Measurements from ENCODE around the gene TEX261.
"Not testable (repeated sequence)": the region's sequence is repeated elsewhere in the genome, so short reads cannot be mapped to it uniquely, and the experiment has no call there.

The TEX261 gene

DNA sequence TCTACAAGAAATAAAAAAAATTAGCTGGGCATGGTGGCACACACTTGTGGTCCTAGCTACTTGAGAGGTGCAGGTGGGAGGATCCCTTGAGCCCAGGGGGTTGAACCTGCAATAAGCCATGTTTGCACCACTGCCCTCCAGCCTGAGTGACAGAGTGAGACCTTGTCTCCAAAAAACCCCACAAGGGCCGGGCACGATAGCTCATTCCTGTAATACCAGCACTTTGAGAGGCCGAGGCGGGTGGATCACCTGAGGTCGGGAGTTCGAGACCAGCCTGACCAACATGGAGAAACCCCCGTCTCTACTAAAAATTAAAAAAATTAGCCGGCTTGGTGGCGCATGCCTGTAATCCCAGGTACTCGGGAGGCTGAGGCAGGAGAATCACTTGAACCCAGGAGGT is 5.3 kb upstream of the TEX261 start:
- DNase-seq: not testable (repeated sequence)

DNA sequence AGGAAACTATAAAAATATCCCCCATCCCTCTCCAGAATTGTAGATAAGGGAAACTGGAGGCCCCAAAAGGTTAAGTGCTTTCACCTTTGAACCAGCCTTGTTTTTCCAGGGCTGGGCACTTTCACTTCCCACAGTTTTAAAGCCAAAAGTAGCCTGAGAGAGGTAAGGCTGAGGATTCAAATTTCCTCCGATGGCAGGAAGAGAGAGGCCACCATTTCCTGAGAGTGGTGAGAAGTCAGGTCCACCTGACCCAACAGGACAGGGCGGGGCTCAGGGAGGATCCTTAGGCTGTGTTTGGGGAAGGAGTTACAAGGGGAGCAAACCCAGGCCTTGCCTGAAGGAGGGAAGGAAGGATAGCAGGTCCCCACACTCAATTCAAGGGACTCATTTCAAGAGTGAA is 4.7 kb upstream of the TEX261 start:
- no peak for DNase-seq

DNA sequence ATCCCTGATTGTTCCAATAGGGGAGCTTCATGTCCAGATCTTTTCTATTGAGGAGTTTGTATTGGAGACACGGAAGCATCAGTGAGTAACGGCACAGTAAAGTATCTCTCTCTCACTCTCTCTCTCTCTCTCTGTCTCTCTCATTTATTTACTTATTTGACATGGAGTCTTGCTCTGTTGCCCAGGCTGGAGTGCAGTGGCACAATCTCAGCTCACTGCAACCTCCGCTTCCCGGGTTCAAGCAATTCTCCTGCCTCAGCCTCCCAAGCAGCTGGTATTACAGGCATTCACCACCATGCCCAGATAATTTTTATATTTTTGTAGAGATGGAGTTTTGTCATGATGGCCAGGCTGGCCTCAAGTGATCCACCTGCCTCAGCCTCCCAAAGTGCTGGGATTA is 4.2 kb upstream of the TEX261 start:
- not testable (repeated sequence) for DNase-seq

DNA sequence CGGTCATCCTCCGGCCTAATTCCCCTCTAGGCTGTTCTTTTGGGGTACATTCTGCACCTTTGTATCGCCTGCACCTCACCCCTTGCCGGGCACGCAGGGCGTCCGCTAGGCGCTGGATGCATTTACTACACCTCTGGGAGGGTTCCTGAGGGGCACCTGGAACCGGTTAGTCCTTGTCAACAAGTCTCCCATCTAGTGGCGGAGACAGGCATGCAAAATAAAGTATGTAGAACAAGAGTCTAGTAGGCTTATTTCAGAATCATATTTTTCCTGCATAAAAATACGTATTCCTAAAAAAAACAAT is 705 bp upstream of the TEX261 start:
- DNase-seq: peak; percentile 60 to 69

DNA sequence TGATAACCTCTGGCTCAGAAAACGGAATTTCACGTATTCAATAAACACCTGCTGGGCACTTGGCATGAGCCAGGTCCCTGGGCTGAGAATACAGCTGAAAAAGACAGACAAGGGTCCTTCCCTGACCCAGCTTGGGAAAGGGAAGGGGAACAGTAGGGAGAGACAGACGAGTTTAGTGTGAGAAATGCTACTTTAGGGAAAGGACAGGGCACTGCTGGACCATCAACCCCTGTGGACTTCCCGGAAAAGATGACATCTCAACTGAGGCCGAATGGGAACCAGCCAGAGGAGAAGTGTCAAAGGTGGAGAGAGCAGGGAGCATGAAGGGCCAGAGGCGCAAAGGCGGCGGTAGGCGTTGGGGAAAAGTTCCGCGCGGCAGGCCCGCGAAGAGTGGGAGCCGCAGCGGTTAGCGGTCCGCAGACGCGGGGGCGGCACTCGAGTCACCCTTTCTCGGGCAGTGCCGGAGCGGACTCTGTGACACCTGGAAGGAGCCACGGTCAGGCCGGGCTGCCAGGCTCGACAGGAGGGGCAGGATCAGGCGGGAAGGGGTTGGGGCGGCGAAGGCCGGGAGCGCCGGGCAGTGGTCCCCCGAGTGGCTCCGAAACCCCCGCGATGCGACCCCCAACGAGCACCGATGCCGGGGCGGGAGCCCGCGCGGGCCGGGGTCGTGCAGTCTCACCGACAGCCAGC is 519 bp downstream of the TEX261 start:
- no peak for DNase-seq

DNA sequence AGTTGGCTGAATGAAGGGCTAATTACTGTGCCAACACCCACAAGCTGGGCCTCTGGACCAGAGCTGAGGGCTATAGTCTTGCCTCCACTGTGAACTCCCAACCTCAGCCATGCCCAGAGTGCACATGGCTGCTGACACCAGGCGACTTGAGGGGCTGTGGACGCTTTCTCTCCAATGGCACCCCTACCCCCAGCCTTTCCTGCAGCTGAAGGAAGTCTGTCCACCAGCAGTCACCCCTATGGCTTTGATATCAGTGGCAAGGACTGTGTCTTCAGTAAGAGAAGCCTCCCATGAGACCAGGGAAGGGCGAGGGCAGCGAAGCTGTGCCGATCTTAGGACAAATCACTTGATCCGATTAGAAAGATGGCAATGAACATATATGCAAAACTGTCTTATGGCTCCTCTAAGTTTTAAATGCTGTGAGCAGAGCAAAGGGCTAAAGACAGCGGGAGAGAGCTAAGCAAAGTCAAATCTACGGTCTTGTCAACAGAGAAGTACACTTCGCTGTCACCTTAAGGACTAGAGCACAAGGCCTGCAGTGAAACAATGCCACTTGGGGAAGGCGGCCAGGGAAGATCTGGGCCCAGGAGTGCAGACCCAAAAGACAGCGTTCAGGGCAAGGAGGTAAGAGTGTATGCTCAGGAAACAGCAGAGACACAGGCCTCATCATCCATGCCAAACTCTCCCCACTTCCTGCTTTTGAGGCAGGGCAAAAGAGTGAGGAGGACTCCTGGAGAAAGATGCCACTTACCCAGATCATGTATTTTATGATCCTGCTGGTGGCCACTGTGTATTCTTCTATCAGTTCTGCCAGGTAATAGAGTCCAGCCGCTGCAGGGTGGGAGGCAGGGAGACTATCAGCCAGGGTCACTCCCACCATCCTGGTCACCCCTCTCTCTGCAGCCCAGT is 1.5 kb downstream of the TEX261 start:
- no peak for DNase-seq

DNA sequence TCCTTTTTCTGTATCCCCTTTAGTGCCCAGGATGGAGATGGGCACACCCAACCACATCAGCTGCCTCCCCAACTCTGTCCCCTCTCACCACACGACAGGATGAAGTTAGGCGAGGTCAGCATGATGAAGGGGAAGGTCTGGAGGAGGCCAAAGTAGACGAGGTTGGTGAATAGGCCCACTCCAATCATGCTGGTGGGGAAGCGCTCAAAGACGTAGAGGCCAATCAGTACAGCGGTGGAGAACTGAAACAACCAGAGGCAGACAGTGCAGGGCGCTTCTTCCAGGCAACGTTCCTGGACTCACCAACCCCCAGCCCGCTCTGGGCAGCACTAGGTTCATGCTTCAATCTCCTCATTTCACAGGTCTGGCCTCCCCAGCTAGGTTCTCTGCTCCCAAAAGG is 2.9 kb downstream of the TEX261 start:
- DNase-seq: no peak

DNA sequence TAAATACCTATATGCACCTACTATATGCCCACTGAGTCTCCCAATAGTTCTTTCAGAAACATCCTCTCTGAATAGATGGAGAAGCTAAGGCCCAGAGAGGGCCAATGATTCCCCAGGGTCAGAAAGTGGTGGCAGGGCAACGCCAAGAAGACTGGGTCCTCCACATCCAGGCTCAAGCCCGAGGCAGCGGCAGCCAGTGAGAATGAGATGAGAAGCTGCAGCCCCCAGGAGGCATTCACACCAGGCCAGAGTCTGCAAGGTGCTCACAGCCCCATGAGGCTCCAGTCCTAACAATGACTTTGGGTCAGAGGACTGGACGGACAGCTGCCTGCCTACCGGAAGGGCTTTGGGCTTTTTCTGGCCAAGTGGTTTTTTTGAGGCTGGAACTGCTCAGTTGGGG is 3.5 kb downstream of the TEX261 start:
- DNase-seq: no peak

DNA sequence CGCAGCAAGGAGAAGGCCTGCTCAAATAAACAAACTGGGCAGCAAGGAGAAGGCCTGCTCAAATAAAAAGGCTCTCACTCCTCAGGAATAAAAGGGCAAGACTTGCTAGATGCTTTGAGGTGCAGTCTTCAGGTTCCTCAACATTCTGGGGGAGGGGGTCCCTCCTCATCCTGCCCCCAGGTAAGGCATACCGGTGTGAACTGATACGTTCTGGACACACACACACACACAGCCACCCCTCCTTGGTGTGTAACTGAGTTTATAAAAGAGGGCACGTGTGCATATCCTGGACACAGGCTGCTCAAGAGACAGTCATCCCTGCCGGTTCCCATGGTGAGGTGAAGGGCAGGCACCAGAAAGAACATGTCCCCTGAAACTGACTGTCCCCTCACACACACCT is 4.5 kb downstream of the TEX261 start:
- no peak for DNase-seq

DNA sequence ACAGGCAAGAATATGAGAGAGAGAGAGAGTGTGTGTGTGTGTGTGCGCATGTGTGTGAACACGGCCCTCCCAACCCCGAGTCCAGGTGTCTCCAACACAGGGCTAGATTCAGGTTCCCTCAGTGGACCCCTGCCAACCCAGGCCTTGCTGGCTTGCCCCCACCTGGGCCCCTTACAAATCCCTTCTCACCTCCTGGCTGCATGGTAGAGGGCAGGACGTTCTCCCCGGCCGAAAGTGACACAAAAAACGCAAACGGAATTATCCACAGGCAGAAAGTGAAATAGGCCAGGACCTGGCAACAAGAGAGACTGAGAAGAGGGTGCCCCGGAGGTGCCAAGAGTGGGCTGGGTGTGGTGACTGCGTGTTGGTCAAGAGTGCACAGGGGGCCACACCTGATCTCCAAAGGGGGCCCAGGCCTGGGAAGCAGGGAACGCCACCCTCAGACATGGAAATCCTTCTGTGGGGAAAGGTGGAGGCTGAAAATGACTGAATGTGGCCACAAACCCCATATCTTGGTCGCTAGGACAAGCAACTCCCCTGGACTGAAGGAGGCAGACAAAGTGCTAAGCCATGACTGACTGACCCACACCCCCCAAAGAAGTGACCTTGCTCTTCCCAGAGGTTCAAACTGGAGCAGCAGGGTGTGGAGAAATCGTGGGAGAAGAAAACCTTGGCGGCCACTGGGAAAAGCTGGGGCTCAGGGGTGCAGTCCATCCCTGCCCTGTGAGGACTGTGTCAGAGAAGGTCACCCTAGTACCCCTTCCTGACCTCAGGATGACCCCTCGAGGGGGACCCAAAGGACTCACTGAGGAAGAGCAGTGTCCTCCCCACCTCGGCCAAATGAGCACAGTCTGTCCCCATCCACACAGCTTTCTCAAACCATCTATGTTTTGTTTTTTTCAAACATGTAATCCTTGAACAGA is 5.7 kb downstream of the TEX261 start:
- no peak for DNase-seq

DNA sequence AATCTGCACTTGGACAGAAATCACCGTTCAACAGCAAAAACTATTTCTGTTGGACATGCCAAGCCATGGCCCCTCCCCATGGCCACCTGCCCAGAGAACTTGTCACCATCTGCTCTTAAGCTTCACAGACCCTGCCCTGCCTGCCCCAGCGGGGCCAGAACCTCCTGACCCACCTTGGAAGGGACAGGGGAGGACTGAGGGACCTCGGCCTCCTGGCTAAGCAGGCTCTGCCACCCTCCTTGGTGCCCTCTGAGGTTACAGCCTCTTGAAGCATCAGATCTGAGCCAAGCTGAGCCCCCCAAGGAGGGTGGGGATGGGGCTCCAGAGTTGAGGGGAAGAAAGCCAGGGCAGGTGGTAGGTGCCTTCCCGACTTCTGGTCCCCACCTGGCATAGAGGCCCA is 6.5 kb downstream of the TEX261 start:
- no peak for DNase-seq

DNA sequence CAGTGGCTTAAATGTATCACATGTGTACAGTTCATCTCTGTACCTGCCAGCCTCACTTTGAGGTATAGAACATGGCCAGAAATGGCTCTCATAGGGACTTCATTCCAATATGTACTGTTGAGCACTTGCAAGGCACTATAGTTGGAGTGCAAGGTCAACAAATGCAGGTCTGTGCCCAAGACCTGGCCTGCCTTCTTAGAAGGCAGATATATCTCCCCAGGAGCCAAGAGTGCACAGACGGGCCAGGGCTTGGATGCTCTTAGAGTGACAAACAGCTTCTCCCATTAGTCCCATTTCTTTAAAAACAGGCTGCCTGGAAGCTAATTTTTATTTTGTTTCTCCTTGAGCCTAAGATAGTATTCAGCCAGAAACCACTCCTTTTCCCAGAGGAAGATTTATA is 7.3 kb downstream of the TEX261 start:
- no peak for DNase-seq

DNA sequence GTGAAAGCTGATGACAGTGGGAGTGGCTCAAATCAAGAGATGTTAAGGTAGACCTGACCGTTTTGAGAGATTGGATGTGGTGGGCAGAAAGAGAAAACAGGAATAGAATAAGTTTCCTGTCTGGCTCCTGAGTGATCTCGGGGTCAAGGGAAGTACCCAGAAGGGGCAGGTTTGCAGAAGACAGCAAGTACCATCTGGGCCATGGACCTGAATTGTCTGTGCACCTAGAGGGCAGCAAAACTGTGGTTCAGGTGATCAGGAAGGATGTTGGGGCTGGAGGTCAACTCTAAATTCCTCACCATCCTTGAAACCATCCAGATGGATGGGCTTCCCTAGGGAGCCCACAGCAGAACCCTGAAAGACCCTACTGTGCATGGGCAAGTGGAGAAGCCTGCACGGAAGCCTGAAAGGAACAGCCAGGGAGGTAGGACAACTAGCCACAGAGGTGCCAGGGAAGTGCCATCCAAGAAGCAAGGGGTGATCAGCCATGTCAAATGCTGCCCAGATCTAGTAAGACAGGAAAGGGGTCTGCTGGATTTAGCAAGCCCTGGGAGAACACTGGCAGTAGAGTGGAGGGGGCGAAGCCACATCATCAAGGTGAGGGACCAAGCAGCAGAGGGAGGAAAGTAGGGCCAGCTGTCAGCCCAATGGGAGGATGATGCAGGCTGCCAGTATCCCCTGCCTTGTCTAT is 8.0 kb downstream of the TEX261 start:
- DNase-seq: peak in 1 of 2 donors; percentile 7

DNA sequence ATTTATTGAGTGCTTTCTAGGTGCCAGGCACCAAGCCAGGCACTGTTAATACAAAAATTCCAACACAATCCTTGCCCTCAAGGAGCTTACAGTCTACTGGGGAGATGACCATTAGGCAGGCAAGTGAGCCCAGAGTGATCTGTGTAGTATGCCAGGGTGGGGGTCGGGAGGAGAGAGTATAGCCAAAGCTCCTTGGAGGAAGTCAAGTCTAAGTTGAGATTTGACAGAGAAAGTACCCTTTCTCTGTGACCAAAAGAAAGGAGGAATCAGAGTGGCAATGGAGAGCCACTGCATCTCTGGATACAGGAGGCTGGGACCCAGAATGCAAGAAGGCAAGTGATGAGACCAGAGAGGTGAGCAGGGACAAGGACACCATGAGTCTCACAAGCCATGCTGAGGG is 8.7 kb downstream of the TEX261 start:
- no peak for DNase-seq

DNA sequence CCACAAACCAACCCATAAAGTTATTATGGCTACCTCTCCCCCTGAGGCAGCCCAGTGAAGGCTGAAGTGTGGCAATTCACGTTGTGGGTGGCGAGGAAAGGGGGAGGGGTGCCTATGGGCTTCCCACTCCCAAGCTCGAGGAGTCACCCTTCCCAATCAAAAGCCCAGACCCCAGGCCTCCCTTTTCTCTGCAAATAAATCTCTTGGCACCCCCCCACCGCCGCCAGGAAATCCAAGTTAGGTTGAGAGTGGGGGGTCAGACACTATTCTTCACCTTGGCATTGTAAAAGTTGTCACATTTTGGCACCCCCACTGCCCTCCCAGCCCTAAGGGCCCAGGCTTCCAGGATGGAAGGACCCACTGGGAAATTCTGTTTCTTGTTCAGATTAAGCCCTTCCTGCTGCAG is 9.4 kb downstream of the TEX261 start:
- DNase-seq: peak in 1 of 2 donors; percentile 9

DNA sequence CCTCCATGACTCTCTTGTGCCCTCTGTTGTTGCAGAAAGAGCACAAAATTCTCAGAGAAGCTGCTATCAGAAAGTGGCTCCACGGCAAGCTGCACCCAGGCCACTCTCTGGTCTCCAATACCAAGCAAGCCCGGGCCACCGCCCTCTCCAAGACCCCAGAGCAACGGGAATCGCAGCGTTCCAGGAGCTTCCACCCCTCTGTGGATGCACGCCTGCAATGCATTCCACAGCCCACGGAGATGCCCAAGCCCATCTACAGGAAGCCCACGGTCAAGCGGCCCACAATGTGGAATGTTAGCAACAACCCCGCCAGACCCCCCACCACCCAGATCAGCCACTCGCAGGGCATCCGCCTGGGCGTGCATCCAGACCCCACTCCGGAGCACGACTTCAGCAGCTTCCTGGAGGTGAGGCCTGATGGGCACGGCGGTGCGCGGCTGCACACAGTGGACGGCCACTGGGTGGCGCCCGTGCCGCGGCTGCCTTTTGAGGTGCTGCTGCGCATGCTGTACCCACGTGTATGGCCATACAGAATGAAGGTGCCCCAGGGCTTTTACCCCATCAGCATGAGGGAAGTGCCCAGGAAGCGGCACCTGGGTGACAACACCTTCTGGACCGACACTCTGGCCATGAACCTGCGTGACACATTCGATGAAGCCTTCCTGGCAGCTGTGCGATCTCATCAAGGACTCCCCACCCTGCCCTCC is 9.9 kb downstream of the TEX261 start:
- peak; percentile 81 to 82 for DNase-seq

DNA sequence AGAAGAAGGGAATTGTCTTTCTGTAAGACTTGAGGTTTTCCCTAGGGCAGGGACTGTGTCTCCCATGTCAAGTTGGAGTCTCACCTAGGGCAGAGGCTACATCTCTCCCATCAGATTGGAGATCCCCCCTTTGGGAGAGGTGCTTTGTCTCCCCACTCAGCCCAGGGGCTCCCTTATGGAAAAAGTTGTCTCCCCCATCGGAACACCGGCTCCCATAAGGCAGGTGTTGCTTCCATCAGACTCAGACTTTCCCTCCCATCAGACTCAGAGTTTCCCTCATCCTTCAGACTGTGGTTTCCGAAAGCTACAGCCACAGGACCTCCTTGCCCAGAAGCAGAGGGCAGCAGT is 10.5 kb downstream of the TEX261 start:
- DNase-seq: peak in 1 of 2 donors; percentile 7

DNA sequence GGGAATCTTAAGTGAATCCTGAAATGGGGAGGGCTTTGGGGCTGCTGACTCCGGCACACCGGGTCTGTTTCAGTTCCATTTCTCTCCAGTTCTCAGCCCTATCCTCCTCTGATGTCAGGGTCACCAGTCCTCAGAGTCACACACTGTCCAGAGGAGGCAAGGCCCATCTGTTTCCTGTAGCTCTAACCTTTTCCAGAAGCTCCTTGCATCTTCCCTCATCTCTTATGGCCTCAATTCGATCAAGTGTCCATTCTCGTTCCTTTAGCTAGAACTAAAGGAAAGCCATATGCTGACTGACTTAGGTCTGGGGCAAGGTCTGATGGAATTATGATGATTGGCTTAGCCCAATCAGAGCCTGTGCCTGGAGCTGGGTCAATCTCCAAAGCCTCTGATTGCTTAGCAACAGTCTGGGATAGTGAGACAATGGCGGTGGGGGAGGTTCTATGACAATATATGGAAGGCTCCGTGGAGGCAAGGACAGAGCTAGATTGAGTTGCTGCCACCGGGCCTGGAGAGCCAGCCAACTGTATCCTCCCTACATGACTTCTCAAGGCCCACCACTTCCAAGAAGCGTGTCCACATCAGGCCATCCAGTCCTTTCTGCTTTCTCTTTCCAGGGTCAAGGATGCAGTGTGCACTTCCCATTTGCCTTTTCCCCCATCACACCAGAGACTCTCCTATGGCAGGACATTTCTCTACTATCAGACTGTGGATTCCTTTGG is 11.0 kb downstream of the TEX261 start:
- DNase-seq: peak in 1 of 2 donors; percentile 4

DNA sequence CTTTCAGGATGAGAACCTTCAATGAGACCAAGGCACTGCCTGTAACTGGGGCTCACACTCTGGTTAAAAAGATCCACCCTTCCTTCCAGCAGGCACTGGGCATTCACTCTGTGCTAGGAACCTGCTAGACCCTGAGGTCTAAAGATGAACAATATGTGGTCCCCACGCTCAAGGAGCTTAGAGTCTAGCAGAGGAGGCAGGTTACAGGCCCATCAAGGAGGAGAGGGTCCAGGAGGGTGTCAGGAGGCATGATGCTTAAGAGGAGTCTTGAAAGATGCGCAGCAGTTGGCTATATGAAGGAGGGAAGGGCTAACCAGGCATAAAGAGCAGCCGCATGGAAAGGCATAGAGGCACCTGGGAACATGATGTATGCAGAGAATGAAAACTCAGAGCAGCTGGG is 11.7 kb downstream of the TEX261 start:
- DNase-seq: peak in 1 of 2 donors; percentile 1

DNA sequence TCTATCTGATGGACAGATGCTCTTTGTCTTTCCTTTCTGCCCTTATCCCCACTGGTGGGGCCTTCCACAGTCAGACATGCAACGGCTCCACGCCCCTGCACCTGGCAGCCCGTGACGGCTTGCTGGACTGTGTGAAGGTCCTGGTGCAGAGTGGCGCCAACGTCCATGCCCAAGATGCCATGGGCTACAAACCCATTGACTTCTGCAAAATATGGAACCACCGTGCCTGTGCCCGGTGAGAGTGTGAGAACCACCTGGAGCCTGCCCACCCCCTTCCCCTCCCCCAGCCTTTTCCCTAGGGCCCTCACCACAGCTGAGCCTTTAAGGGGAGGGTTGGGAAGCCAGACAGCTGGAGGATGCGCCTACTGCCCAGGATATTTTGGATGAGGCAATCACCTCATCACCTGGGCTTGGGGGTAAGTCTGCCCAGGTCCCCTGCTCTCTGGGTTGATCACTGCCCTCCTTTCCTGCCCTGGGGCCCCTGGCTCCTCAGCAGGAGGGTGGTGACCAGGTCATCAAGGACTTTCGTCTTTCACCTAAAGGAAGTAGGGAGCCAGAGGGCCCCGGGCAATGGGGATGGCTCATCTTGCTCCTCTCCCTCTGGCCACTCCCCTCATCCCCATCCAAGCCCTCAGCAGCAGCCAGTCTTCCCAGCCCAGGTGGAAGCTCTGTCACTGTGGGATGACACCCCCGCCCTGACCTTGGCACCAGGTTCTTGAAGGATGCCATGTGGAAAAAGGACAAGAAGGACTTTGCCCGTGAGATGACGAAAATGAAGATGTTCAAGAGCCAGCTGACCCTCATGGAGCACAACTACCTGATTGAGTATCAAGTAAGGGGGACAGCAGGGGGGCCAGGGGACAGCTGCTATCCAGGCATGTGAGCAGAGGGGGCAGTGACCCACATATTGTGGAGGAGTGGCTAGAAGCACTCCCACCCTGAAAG is 12.5 kb downstream of the TEX261 start:
- peak in 1 of 2 donors; percentile 10 for DNase-seq

Measured in CD4-positive, alpha-beta T cell treated with Interleukin-4 for 1 hour (primary cell).